Spleen (tissue), 7 donors: ENCODE data around the gene ZNF732.

Experiments used
- CTCF ChIP-seq, 11 experiments: fragments of 200-600 bp in 7 of 11; fragments of 450-650 bp in 4 of 11; sonication (generic) in 4 of 11; IDR thresholded peaks in 8 of 11; conservative IDR thresholded peaks in 3 of 11; 1 replicate in 7 of 11; 2 replicates in 4 of 11; pipeline versions ENCODE4 v1.4.0 to v1.8.0; 2016 to 2021; ENCODE audit warnings: antibody characterized with exemption in 11 of 11, inconsistent platforms in 4 of 11, mild to moderate bottlenecking in 1 of 11
- POLR2A ChIP-seq, 3 donors: fragments of 450-650 bp; IDR thresholded peaks; one replicate each; pipeline ENCODE4 v1.5.1; 2017; ENCODE audit warnings: antibody characterized with exemption in 3 of 3, mild to moderate bottlenecking in 1 of 3
- POLR2AphosphoS5 ChIP-seq, 3 donors: sonication (generic); formaldehyde crosslinking; IDR thresholded peaks; one replicate each; pipeline ENCODE4 v1.5.1; 2017; ENCODE audit warnings: antibody characterized with exemption in 3 of 3
- donor health status: DM: no; HTN: no; CAD: no; lungs with moderate emphysema.
- donor health status: DM: no; HTN: no; CAD: no.
- donor health status: DM: no; HTN: no; CAD: no.

- TF ChIP-seq POLR2A (IDR thresholded peaks at IDR 0.05) (no peak), POLR2AphosphoS5 (IDR thresholded peaks at IDR 0.05) (no peak), CTCF (IDR thresholded peaks at IDR 0.05 in 8 of 11, conservative IDR thresholded peaks at IDR 0.05 in 3 of 11) (peak in 1 of 11 experiments; percentile 10)
Observed at GRCh38 chr4:340011-340410, 34.7 kb upstream of the ZNF732 start.
